ENCODE measurements around the gene CDKN2AIPNL. TPM values are rescaled to one million over a fixed set of nuclear protein-coding genes. Genes with fewer than 3 reads are reported as not detected.

CDKN2AIPNL gene
- total and polyA plus RNA-seq, 2 donors (not counting 3 experiments of a cell fraction or from before 2014, with no cell fraction given), result 22.2 to 36.5 TPM

DNA sequence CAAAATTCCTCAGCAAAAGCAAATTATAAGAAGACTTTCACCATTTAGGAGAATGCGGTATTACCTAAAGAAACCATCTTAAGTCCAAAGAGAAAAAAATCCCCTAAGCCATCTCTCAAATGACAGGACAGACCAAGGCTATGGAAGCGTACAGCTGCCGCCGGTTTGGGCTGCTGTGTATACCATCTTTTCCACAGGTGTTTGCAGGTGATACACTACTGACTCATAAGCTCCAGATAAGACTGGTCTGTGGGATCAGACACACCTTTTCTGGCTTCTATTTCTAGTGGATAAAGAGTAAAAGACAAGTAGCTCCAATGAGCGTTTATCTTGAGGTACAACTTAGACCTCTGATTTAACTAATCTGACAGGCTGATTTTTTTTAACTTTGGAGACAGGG, 7.7 kb downstream of the CDKN2AIPNL start:
- no peak for FAIRE-seq
- no peak for DNase-seq (ENCODE audit: low read depth, low spot score)
- Histone ChIP-seq H3K9ac (replicated peaks; ENCODE audit: extremely low read depth, insufficient read depth, low read length) (no peak overlapping the region), H3K4me3 (replicated peaks in 1 of 3; ENCODE audit: insufficient read depth in 1 of 3, low read depth in 1 of 3, low read length in 3 of 3) (no peak overlapping the region), H3K36me3 (ENCODE audit: control insufficient read depth in 2 of 2, extremely low read depth in 1 of 2, insufficient read depth in 2 of 2, low read length in 2 of 2) (peaks cover 0 to 4% of the 10 kb centered on the region in 2 experiments), H3K4me2 (ENCODE audit: insufficient read depth, low read length) (no peak overlapping the region), H3K9me1 (replicated peaks; ENCODE audit: control insufficient read depth, extremely low read depth, insufficient read depth, low read length) (no peaks in the 10 kb centered on the region), H2AFZ (ENCODE audit: low read depth, low read length) (no peak overlapping the region), H3K4me1 (ENCODE audit: control insufficient read depth, extremely low read depth, insufficient read depth, low read length) (no peaks in the 10 kb centered on the region), H4K20me1 (replicated peaks; ENCODE audit: control insufficient read depth, extremely low read depth, insufficient read depth, low read length) (no peaks in the 10 kb centered on the region), H3K79me2 (ENCODE audit: control insufficient read depth, insufficient read depth, low read length) (peaks cover 4% of the 10 kb centered on the region), H3K9me3 (replicated peaks; ENCODE audit: control insufficient read depth, insufficient read depth, low read length) (no peaks in the 10 kb centered on the region), H3K27ac (ENCODE audit: insufficient read depth, low read depth, low read length) (no peak overlapping the region), H3K27me3 (ENCODE audit: control insufficient read depth in 2 of 2, insufficient read depth in 2 of 2, low read length in 2 of 2) (no peaks in the 10 kb centered on the region)
- POLR2A ChIA-PET, result no interaction called here
- dilution Hi-C loops (cut with MboI; ENCODE audit: extremely low pct_ligation_motif_present, low sequenced_read_pairs) (no loop called here), intact Hi-C loops (cut with micrococcal nuclease) (no loop called here)
- CTCF ChIA-PET, result no interaction called here
- BruUV-seq (replicated peaks), result no TSS peak
- TF ChIP-seq JUN (IDR thresholded peaks at IDR 0.05; ENCODE audit: borderline replicate concordance, insufficient read depth, insufficient read length, low read depth) (no peak), EZH2 (IDR thresholded peaks at IDR 0.05; ENCODE audit: borderline replicate concordance, low read depth, low read length, severe bottlenecking) (no peak), POLR2A (IDR thresholded peaks at IDR 0.05; ENCODE audit: low read depth, low read length) (no peak), POLR2AphosphoS5 (IDR thresholded peaks at IDR 0.05; ENCODE audit: insufficient read depth, low read depth, low read length) (no peak), GATA2 (IDR thresholded peaks at IDR 0.05; ENCODE audit: insufficient read depth, insufficient read length, low read depth, low read length) (no peak), FOS (IDR thresholded peaks at IDR 0.05; ENCODE audit: borderline replicate concordance, insufficient read depth, low read length) (no peak), MYC (IDR thresholded peaks at IDR 0.05; ENCODE audit: low read depth, low read length) (no peak)
- TF ChIP-seq, protein P1, sequence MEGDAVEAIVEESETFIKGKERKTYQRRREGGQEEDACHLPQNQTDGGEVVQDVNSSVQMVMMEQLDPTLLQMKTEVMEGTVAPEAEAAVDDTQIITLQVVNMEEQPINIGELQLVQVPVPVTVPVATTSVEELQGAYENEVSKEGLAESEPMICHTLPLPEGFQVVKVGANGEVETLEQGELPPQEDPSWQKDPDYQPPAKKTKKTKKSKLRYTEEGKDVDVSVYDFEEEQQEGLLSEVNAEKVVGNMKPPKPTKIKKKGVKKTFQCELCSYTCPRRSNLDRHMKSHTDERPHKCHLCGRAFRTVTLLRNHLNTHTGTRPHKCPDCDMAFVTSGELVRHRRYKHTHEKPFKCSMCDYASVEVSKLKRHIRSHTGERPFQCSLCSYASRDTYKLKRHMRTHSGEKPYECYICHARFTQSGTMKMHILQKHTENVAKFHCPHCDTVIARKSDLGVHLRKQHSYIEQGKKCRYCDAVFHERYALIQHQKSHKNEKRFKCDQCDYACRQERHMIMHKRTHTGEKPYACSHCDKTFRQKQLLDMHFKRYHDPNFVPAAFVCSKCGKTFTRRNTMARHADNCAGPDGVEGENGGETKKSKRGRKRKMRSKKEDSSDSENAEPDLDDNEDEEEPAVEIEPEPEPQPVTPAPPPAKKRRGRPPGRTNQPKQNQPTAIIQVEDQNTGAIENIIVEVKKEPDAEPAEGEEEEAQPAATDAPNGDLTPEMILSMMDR (IDR thresholded peaks at IDR 0.05; ENCODE audit: extremely low read depth in 1 of 2, insufficient read depth in 1 of 2, low read depth in 1 of 2, low read length in 2 of 2), result no peak
- TF ChIP-seq, protein P2, sequence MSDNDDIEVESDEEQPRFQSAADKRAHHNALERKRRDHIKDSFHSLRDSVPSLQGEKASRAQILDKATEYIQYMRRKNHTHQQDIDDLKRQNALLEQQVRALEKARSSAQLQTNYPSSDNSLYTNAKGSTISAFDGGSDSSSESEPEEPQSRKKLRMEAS (IDR thresholded peaks at IDR 0.05; ENCODE audit: insufficient read depth, insufficient read length), result no peak

Measured in endothelial cell of umbilical vein (primary cell).